Body of pancreas (tissue), 4 donors: ENCODE measurements around the gene FAM240A.

Source experiments
- CTCF ChIP-seq, 7 experiments: fragments of 450-650 bp in 4 of 7; fragments of 200-600 bp in 3 of 7; sonication (generic) in 3 of 7; IDR thresholded peaks; one replicate each; pipeline ENCODE4 v1.5.1; 2016 to 2019; ENCODE audit warnings: antibody characterized with exemption in 7 of 7
- POLR2A ChIP-seq, 3 donors: fragments of 450-650 bp; IDR thresholded peaks; one replicate each; pipeline ENCODE4 v1.6.1; 2016; ENCODE audit warnings: antibody characterized with exemption in 3 of 3, mild to moderate bottlenecking in 2 of 3

GRCh38 chr3:46660003-46660402, 47.7 kb downstream of the FAM240A start:
- no peak for TF ChIP-seq CTCF (IDR thresholded peaks at IDR 0.05)
- TF ChIP-seq POLR2A (IDR thresholded peaks at IDR 0.05), result no peak
